GM13977 (cell line): ENCODE data around the gene WDR7.

Experiments used
- DNase-seq: peaks from one replicate; pipeline ENCODE4 v3.0.0; 2012; ENCODE audit warnings: low spot score
- CTCF ChIP-seq: IDR thresholded peaks from 2 replicates; pipeline ENCODE4 v1.5.1; 2012; ENCODE audit warnings: mild to moderate bottlenecking, control low read depth; ENCODE audit not compliant: insufficient read depth; ENCODE audit errors: extremely low read depth, missing control alignments
- in situ Hi-C: fragments of 300-500 bp; cut with MboI; formaldehyde crosslinking; loops from one replicate; pipeline ENCODE4 v1.12.0; 2022; ENCODE audit warnings: low sequenced_read_pairs, low pct_unique_long_range_greater_than_20kb, mixed read lengths, inconsistent platforms; ENCODE audit not compliant: unreplicated experiment

WDR7 gene

GRCh38 chr18:56723706-56724105 is 72.5 kb downstream of the WDR7 start:
- in situ Hi-C loops: no loop called here
- DNase-seq: no peak
- no peak for TF ChIP-seq CTCF

GRCh38 chr18:56726906-56727305 is 75.7 kb downstream of the WDR7 start:
- no peak for DNase-seq
- in situ Hi-C loops: no loop called here
- TF ChIP-seq CTCF: no peak

GRCh38 chr18:56727399-56727798 is 76.2 kb downstream of the WDR7 start:
- in situ Hi-C loops: no loop called here
- no peak for DNase-seq
- TF ChIP-seq CTCF: no peak

GRCh38 chr18:56728741-56729140 is 77.6 kb downstream of the WDR7 start:
- no peak for TF ChIP-seq CTCF
- in situ Hi-C loops: no loop called here
- DNase-seq: no peak

- TF ChIP-seq CTCF: no peak
- in situ Hi-C loops: no loop called here
- DNase-seq: no peak
Measured at GRCh38 chr18:56738184-56738583, 87.0 kb downstream of the WDR7 start.

- TF ChIP-seq CTCF: no peak
- in situ Hi-C loops: no loop called here
- no peak for DNase-seq
Measured at GRCh38 chr18:56739731-56740130, 88.6 kb downstream of the WDR7 start.

GRCh38 chr18:56740645-56741044 is 89.5 kb downstream of the WDR7 start:
- in situ Hi-C loops: no loop called here
- no peak for DNase-seq
- TF ChIP-seq CTCF: no peak
